22Rv1 (cell line): ENCODE measurements around the gene CACNA1C.

Source experiments
- H3K27ac ChIP-seq: fragments of 450-650 bp; 2 replicates; pipeline ENCODE4 v1.5.1; 2017
- ZFX ChIP-seq: fragments of 450-650 bp; IDR thresholded peaks from 2 replicates; pipeline ENCODE4 v1.6.1; 2017; ENCODE audit warnings: antibody characterized with exemption, borderline replicate concordance
- TF ChIP-seq, protein P1 (sequence below): fragments of 450-650 bp; IDR thresholded peaks from 2 replicates; pipeline ENCODE4 v1.5.1; 2017; ENCODE audit warnings: mild to moderate bottlenecking

CACNA1C gene

DNA sequence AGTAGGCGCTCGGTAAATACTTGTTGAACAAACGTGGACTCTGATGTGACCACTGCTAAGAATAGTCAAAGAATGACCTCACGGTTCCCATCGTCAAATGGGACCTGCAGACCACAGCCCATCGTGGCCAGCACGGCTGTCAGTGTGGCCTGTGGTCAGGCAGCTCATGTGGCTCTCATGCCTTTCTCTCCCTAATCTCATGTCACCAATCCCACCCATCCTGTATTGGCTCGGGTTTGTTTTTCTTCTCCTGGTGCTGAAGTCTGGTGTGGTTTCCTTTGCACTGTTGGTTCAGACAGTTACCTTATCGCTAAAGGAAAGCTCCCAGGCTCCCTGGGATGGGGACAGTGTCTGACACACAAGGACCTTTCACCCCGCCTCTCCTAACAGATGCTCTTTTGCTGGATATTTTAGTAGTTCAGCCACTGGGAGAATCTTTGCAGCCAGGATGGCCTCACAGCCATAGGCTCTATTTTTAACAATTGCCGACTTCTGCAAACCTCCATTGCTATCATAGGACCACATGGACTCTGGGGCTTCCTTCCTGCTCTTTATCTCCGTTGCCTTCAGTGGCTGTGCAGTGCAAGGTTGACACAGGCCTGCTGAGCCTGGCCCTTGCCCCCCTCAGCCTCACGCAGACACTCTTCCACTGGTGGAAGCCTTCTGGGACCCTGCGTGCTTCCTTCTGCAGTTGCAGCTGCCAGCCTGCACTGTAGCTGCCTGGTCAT, 448.8 kb downstream of the CACNA1C start:
- no peak overlapping the region for H3K27ac ChIP-seq

GRCh38 chr12:2503036-2503435, 450.2 kb downstream of the CACNA1C start:
- TF ChIP-seq ZFX, result no peak
- H3K27ac ChIP-seq, result no peak overlapping the region

More for the DNA sequence above, 448.8 kb downstream of the CACNA1C start:
- TF ChIP-seq, protein P1, sequence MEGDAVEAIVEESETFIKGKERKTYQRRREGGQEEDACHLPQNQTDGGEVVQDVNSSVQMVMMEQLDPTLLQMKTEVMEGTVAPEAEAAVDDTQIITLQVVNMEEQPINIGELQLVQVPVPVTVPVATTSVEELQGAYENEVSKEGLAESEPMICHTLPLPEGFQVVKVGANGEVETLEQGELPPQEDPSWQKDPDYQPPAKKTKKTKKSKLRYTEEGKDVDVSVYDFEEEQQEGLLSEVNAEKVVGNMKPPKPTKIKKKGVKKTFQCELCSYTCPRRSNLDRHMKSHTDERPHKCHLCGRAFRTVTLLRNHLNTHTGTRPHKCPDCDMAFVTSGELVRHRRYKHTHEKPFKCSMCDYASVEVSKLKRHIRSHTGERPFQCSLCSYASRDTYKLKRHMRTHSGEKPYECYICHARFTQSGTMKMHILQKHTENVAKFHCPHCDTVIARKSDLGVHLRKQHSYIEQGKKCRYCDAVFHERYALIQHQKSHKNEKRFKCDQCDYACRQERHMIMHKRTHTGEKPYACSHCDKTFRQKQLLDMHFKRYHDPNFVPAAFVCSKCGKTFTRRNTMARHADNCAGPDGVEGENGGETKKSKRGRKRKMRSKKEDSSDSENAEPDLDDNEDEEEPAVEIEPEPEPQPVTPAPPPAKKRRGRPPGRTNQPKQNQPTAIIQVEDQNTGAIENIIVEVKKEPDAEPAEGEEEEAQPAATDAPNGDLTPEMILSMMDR, result no peak
- no peak for TF ChIP-seq ZFX

DNA sequence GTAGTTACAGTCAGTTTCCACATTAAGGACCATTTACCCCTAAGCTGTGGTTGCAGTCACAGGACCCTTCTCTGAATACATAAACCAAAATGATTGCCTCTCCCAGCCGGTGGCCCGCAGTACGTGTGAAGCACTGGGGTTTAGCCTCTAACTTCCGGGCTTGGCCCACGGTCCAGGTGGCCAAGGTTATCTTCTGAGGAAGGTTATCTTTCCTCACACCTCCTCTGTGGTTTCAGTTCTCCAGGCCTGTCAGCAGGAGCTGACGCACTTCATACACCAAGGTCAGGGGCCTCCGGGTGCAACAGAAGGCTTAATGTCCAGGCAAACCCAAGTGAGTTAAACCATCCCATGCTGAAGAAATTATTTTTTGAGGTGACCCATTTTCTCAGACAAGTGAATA, 451.0 kb downstream of the CACNA1C start:
- no peak for TF ChIP-seq ZFX
- H3K27ac ChIP-seq, result no peak overlapping the region

- TF ChIP-seq, protein P1, result no peak
- TF ChIP-seq ZFX, result no peak
- H3K27ac ChIP-seq, result no peak overlapping the region
Measured at GRCh38 chr12:2504577-2504976, 451.8 kb downstream of the CACNA1C start.

DNA sequence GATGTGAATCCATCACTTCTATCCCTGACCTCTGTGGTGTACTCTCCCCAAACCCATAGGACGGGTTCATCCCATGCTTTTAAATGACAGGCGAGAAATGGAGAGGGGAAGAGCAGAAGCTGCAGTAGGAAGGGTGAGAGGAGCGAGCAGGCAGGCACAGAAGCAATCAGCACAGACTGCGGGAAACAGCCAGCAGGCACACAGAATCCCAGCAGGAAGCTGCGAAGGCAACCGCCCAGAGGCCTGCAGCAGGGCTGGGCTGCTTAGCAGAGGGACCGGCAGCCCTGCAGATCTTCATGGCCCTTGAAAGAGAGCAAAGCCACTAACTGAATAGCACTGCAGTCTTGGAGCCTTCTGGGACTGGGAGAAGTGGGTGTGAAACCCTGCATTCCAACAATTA, 455.0 kb downstream of the CACNA1C start:
- no peak for TF ChIP-seq ZFX
- TF ChIP-seq, protein P1, result no peak
- H3K27ac ChIP-seq, result no peak overlapping the region

DNA sequence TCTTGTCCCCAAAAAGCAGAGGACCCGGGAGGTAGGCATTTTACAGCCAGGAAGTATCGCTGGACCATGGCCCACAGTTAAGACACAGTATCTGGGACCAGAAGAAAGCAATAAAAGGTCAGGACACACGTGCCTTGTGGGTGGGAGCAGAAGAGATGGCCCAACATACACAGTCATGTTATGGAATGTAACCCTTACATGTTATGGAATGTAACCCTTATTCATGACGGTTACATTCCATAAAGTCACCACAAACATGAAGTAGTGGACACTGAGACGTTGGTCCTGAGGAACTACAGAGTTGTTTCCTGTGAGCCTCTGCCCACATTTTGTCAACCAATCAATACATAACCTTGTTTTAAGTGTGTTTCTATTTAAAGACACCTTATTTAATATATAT, 456.4 kb downstream of the CACNA1C start:
- H3K27ac ChIP-seq, result no peak overlapping the region
- TF ChIP-seq ZFX, result no peak
- TF ChIP-seq, protein P1, result no peak

GRCh38 chr12:2510045-2510444, 457.3 kb downstream of the CACNA1C start:
- TF ChIP-seq, protein P1, result no peak
- no peak for TF ChIP-seq ZFX

GRCh38 chr12:2513141-2514037, 460.6 kb downstream of the CACNA1C start:
- no peak overlapping the region for H3K27ac ChIP-seq
- TF ChIP-seq, protein P1, result no peak
- TF ChIP-seq ZFX, result no peak

More at GRCh38 chr12:2510045-2510444, 457.3 kb downstream of the CACNA1C start:
- no peak overlapping the region for H3K27ac ChIP-seq
